IMR-90 (cell line): ENCODE measurements around the gene AZU1.

Experiments used
- BHLHE40 ChIP-seq: fragments of 150-350 bp; IDR thresholded peaks from 2 replicates; pipeline ENCODE4 v1.6.1; 2016; ENCODE audit warnings: mild to moderate bottlenecking, low read depth, low read length
- CEBPB ChIP-seq: IDR thresholded peaks from 2 replicates; pipeline ENCODE4 v1.6.1; 2012; ENCODE audit warnings: low read depth, low read length, improper control_type of control experiment
- MAZ ChIP-seq: IDR thresholded peaks from 2 replicates; pipeline ENCODE4 v1.6.1; 2012; ENCODE audit warnings: low read depth, mild to moderate bottlenecking, low read length, improper control_type of control experiment, moderate library complexity, borderline replicate concordance
- MXI1 ChIP-seq: IDR thresholded peaks from 2 replicates; pipeline ENCODE4 v1.6.1; 2012; ENCODE audit warnings: low read depth, mild to moderate bottlenecking, low read length, moderate library complexity, borderline replicate concordance
- POLR2A ChIP-seq: IDR thresholded peaks from 2 replicates; pipeline ENCODE4 v1.6.1; 2012; ENCODE audit warnings: mild to moderate bottlenecking, low read depth, low read length
- RAD21 ChIP-seq: IDR thresholded peaks from 2 replicates; pipeline ENCODE4 v1.6.1; 2012; ENCODE audit warnings: low read length, improper control_type of control experiment
- SMC3 ChIP-seq: fragments of 150-350 bp; IDR thresholded peaks from 2 replicates; pipeline ENCODE4 v1.6.1; 2016; ENCODE audit warnings: low read depth, mild to moderate bottlenecking, antibody characterized with exemption, low read length, moderate library complexity
- TF ChIP-seq, protein P1 (sequence below): conservative IDR thresholded peaks from 2 replicates; pipeline ENCODE4 v1.5.1; 2012; ENCODE audit warnings: mild to moderate bottlenecking, low read depth, low read length, improper control_type of control experiment
- TF ChIP-seq, protein P2 (sequence below): fragments of 150-350 bp; IDR thresholded peaks from 2 replicates; pipeline ENCODE4 v1.6.1; 2016; ENCODE audit warnings: low read depth, mild to moderate bottlenecking, low read length, moderate library complexity, borderline replicate concordance

DNA sequence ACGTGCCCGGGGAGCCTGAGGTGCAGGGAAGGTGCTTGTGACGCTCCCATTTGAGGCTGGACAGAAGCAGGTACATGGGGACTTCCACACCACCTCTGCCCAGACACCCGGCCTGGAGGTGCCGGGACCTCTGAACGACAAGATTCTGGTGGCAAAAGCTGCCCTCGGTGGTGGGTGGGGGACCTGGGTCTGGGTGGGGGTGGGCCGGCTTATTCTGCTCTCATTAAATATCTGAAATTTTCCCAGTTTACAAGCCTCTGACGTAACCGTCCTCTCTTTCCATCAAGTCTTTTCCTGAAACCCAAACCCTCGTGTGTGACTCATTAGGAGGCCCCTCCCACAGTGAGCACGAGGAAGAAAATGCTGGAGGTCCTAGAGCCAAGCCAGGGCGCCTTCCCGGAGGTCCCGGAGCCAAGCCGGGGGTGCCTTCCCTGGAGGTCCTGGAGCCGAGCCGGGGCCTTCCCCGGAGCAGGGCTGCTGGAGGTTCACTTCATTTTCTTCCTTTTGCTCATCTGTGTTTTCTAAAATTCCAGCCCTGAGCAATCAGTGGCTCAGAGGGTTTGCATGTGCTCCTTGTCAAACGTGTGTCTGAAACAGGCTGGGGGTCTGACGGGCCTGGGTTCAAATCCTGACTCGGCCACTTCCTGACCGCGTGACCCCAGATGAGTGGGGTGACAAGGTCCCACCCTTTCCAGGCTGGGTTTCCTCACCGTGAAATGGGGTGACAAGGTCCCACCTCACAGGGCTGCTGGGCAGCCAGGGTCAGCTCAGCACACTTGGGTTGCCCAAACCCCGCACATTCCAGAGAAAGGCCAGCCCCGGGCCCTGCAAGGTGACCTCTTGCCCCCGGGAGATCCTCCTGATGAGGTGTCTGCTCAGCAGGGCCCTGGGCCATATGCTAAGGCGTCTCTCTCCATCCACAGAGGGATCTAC, 41.9 kb downstream of the AZU1 start:
- TF ChIP-seq POLR2A (no peak), RAD21 (no peak), CEBPB (peak; percentile 50), MXI1 (peak; percentile 83), SMC3 (no peak), BHLHE40 (no peak; the same call in 1 of the 2 replicates), MAZ (peak; percentile 81; the same call in 1 of the 2 replicates)
- TF ChIP-seq, protein P1, sequence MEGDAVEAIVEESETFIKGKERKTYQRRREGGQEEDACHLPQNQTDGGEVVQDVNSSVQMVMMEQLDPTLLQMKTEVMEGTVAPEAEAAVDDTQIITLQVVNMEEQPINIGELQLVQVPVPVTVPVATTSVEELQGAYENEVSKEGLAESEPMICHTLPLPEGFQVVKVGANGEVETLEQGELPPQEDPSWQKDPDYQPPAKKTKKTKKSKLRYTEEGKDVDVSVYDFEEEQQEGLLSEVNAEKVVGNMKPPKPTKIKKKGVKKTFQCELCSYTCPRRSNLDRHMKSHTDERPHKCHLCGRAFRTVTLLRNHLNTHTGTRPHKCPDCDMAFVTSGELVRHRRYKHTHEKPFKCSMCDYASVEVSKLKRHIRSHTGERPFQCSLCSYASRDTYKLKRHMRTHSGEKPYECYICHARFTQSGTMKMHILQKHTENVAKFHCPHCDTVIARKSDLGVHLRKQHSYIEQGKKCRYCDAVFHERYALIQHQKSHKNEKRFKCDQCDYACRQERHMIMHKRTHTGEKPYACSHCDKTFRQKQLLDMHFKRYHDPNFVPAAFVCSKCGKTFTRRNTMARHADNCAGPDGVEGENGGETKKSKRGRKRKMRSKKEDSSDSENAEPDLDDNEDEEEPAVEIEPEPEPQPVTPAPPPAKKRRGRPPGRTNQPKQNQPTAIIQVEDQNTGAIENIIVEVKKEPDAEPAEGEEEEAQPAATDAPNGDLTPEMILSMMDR, result no peak
- TF ChIP-seq, protein P2, sequence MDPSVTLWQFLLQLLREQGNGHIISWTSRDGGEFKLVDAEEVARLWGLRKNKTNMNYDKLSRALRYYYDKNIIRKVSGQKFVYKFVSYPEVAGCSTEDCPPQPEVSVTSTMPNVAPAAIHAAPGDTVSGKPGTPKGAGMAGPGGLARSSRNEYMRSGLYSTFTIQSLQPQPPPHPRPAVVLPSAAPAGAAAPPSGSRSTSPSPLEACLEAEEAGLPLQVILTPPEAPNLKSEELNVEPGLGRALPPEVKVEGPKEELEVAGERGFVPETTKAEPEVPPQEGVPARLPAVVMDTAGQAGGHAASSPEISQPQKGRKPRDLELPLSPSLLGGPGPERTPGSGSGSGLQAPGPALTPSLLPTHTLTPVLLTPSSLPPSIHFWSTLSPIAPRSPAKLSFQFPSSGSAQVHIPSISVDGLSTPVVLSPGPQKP, result no peak
